Left lung (tissue), 10 donors: ENCODE data around the gene TAS2R60. TPM values are rescaled to one million over a fixed set of nuclear protein-coding genes. Genes with fewer than 3 reads are reported as not detected.
"Not testable (repeated sequence)": the region's sequence is repeated elsewhere in the genome, so short reads cannot be mapped to it uniquely, and the experiment has no call there.

ENCODE experiments used
- ATAC-seq: fragments of 200-7000 bp; cut with Tn5 transposase; one replicate; pipeline ENCODE4 v1.9.1; 2020; ENCODE audit warnings: moderate library complexity
- DNase-seq, 4 donors: peaks; one replicate each; pipeline ENCODE4 v3.0.0-alpha.2; 2013 to 2020
- H3K27ac ChIP-seq, 2 donors: fragments of 200-600 bp; sonication (generic) in 1 of 2; one replicate each; pipeline versions ENCODE4 v1.5.0 to v1.8.0; 2020 to 2021
- H3K27me3 ChIP-seq, 2 donors: fragments of 200-600 bp; sonication (generic) in 1 of 2; one replicate each; pipeline versions ENCODE4 v1.5.0 to v1.8.0; 2020 to 2021
- H3K36me3 ChIP-seq, 2 donors: fragments of 200-600 bp; sonication (generic) in 1 of 2; one replicate each; pipeline versions ENCODE4 v1.5.0 to v1.8.0; 2020 to 2021
- H3K4me1 ChIP-seq, 2 donors: fragments of 200-600 bp; one replicate each; pipeline ENCODE4 v1.8.0; 2021
- H3K4me3 ChIP-seq, 2 donors: fragments of 200-600 bp; sonication (generic) in 1 of 2; one replicate each; pipeline versions ENCODE4 v1.5.0 to v1.8.0; 2020 to 2021; ENCODE audit warnings: mild to moderate bottlenecking in 1 of 2
- H3K9me3 ChIP-seq, 2 donors: fragments of 200-600 bp; sonication (generic) in 1 of 2; one replicate each; pipeline versions ENCODE4 v1.5.0 to v1.8.0; 2020 to 2021
- intact Hi-C, 2 donors: fragments of 100-400 bp; cut with DNase I; formaldehyde crosslinking; loops; one replicate each; pipeline versions ENCODE4 v1.11.2 to v1.14.2; 2022
- polyA plus RNA-seq, 6 donors: library from polyadenylated mRNA; unstranded; fragments of 120-200 nt; gene quantifications; one replicate each; pipeline ENCODE4 v1.2.1, GENCODE V29; 2013; ENCODE audit not compliant: insufficient read length in 6 of 6
- total RNA-seq, 2 donors: library from RNA; stranded (reverse); fragmentation: NEBNext Ultra II Directional; extraction: Animal tissue kit (Norgen Biotek cat#: 25700); gene quantifications; one replicate each; pipeline ENCODE4 v1.2.1, GENCODE V29; 2021
- TF ChIP-seq, protein P1 (sequence below), 2 donors: fragments of 200-600 bp; sonication (generic) in 1 of 2; IDR thresholded peaks; one replicate each; pipeline versions ENCODE4 v1.5.0 to v1.8.0; 2021; ENCODE audit warnings: antibody characterized with exemption in 2 of 2
- donor health status: DM: no; HTN: yes; CAD: no.
- donor health status: DM: no; HTN: no; CAD: no.

TAS2R60 gene
- total and polyA plus RNA-seq, 8 donors: not detected

DNA sequence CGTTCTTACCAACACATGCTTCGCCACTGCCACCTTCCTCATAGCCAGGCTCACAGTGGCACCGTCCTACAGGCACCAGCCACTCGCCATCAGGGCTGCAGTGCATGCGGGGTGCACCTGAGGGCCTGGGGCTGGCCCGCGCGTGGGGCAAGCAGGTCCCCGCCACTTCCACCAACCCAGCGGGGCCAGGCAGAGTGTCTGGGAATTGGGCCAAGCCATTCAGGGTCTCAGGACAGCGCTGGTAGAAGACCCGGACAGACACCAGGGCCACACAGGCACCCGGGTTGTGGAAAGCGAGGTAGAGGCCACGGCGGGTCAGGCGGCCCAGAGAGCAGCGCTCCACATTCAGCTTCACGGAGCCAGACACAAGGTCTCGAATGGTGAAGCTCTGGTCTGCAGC, 43.6 kb upstream of the TAS2R60 start:
- H3K36me3 ChIP-seq: peaks cover 0 to 20% of the 10 kb centered on the region in 2 donors
- H3K4me3 ChIP-seq: no peak overlapping the region
- TF ChIP-seq, protein P1, sequence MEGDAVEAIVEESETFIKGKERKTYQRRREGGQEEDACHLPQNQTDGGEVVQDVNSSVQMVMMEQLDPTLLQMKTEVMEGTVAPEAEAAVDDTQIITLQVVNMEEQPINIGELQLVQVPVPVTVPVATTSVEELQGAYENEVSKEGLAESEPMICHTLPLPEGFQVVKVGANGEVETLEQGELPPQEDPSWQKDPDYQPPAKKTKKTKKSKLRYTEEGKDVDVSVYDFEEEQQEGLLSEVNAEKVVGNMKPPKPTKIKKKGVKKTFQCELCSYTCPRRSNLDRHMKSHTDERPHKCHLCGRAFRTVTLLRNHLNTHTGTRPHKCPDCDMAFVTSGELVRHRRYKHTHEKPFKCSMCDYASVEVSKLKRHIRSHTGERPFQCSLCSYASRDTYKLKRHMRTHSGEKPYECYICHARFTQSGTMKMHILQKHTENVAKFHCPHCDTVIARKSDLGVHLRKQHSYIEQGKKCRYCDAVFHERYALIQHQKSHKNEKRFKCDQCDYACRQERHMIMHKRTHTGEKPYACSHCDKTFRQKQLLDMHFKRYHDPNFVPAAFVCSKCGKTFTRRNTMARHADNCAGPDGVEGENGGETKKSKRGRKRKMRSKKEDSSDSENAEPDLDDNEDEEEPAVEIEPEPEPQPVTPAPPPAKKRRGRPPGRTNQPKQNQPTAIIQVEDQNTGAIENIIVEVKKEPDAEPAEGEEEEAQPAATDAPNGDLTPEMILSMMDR (IDR thresholded peaks at IDR 0.05): no peak
- no peaks in the 10 kb centered on the region for H3K27me3 ChIP-seq
- H3K9me3 ChIP-seq: no peaks in the 10 kb centered on the region
- peak in 1 of 4 donors; percentile 70 for DNase-seq
- peaks cover 7 to 16% of the 10 kb centered on the region in 2 donors for H3K4me1 ChIP-seq
- intact Hi-C loops: no loop called here
- H3K27ac ChIP-seq: no peak overlapping the region
- ATAC-seq: no peak

DNA sequence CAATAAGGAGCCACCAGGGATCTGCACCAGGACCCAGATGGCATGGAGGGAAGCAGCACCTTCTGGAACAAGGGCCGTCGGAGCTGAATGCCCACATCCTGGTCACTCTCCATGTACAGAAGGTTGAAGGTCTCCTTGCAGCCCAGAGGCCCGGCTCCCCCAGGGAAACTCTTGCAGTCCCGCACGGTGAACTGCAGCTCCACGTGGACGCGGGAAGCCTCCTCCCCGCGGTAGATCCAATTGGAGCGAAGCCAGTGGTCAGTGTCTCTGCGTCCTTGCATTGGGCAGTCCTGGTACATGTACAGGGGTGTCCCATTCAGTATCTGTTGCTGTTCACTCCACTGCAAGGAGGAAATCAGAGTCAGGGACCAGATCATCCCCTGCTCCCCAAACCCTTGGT, 42.0 kb upstream of the TAS2R60 start:
- H3K36me3 ChIP-seq: peaks cover 0 to 20% of the 10 kb centered on the region in 2 donors
- intact Hi-C loops: no loop called here
- TF ChIP-seq, protein P1 (IDR thresholded peaks at IDR 0.05): no peak
- no peaks in the 10 kb centered on the region for H3K27me3 ChIP-seq
- no peak overlapping the region for H3K4me3 ChIP-seq
- no peak overlapping the region for H3K27ac ChIP-seq
- no peak for ATAC-seq
- H3K9me3 ChIP-seq: no peaks in the 10 kb centered on the region
- peaks cover 0 to 7% of the 10 kb centered on the region in 2 donors for H3K4me1 ChIP-seq
- DNase-seq: no peak

DNA sequence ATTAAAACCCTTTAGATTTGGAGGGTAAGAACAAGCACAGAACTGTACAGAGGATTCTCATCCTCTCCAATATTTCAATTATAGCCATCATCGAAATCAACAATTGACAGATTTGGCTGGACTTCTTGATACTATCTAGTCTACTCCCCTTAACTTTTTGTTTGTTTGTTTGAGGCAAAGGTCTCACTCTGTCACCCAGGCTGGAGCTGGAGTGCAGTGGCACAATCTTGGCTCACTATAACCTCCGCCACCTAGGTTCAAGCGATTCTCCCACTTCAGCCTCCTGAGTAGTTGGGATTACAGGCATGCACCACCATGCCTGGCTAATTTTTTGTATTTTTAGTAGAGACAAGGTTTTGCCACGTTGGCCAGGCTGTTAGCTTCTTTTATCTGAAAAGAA, 41.0 kb upstream of the TAS2R60 start:
- H3K36me3 ChIP-seq: peaks cover 0 to 15% of the 10 kb centered on the region in 2 donors
- ATAC-seq, DNase-seq, intact Hi-C loops, H3K27me3 ChIP-seq, H3K9me3 ChIP-seq, H3K4me3 ChIP-seq, H3K27ac ChIP-seq, H3K4me1 ChIP-seq: not testable (repeated sequence)

DNA sequence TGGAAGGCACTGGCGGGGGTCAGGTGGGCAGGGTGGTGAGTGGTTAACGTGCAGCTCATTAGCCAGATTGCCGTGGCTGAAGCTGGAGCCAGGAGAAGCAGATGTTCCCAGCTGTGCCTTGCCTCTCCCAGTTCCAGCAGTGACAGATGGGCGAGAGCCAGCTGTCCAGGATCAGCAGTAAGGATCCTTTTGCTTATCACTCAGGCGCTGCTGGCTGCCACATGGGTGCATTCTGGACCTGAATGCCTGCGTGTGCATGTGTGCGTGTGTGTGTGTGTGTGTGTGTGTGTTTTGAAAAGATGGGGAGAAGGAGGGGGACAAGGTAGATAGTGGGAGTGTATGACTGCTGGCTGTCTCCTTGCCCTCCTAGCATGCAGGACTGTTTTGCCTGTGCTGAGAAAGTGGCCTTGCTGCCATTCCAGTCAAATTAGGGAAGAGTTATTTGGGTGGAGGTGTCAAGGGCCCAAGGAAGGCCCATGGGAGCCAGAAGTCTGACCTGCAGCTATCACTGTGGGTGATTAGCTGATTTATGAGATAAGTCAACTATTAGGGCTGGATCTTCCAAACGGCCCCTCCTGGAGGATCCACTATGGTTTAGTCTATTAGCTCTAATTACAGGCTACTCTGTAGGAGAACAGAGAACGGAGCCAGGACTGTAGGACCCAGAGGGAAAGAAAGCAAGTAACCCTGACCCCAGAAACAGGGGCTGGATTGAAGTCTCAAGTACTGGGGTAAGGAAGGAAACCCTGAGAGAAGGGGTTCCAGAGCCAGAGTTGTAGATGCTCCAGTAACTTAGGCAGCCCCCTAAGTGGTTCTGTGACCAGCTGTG, 37.9 kb upstream of the TAS2R60 start:
- Histone ChIP-seq H3K9me3 (no peaks in the 10 kb centered on the region), H3K4me1 (peaks cover 12 to 40% of the 10 kb centered on the region in 2 donors), H3K27ac (peak overlapping the region in 1 of 2 donors; percentile 18), H3K27me3 (peaks cover 0 to 14% of the 10 kb centered on the region in 2 donors), H3K4me3 (no peak overlapping the region), H3K36me3 (no peaks in the 10 kb centered on the region)
- TF ChIP-seq, protein P1 (IDR thresholded peaks at IDR 0.05): no peak
- ATAC-seq (no peak), DNase-seq (peak in 2 of 4 donors; percentile 94 to 95)
- intact Hi-C loops: no loop called here

DNA sequence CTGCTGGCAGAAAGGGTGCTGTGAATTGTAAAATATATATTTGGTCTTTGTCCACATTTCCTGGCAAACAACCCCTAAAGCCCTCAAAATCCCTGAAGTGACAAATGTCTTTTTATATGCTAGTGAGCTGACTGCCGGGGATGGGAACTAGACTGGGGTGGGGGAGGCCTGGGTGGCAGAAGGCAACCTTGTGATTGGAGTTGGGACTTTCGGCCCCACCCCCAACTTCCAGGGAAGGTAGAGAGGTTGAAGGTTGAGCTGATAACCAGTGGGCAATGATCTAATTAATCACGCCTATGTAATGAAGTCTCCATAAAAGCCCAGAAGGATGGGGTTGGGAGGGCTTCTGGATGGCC, 37.3 kb upstream of the TAS2R60 start:
- H3K27ac ChIP-seq: no peak overlapping the region
- peaks cover 12 to 46% of the 10 kb centered on the region in 2 donors for H3K4me1 ChIP-seq
- H3K27me3 ChIP-seq: peaks cover 0 to 14% of the 10 kb centered on the region in 2 donors
- DNase-seq: no peak
- TF ChIP-seq, protein P1 (IDR thresholded peaks at IDR 0.05): no peak
- ATAC-seq: no peak
- no peaks in the 10 kb centered on the region for H3K36me3 ChIP-seq
- H3K9me3 ChIP-seq: no peaks in the 10 kb centered on the region
- no peak overlapping the region for H3K4me3 ChIP-seq
- intact Hi-C loops: no loop called here
